ENCODE results near the gene DENND6B. TPM values are rescaled to one million over a fixed set of nuclear protein-coding genes. Genes with fewer than 3 reads are reported as not detected.

DENND6B gene
- total and polyA plus RNA-seq, 2 experiments from 2014 or later, result 0.71 to 1.3 TPM

DNA sequence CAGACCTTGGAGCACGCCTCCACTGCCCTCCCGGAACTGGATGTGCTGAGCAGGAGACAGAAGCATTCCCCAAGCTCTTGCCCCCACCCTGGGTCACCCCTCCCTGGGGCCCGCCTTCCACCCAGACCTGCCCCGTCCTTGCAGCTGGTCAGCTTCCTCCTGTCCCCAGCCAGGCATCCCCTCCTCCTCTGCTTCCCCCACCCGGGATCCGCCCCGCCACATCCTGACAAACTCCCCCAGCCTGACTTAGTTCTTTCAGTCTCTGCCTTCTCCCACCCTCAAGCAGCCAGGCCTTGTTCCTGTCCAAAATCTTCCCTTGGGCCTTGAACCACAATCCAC, 18.2 kb downstream of the DENND6B start:
- TF ChIP-seq ZNF331 (CRISPR knock-in tag; IDR thresholded peaks at IDR 0.05; ENCODE audit: low read depth), result no peak
- TF ChIP-seq EZH2phosphoT487 (IDR thresholded peaks at IDR 0.05; ENCODE audit: unreplicated experiment), result no peak
- no peak for TF ChIP-seq POLR2AphosphoS5 (IDR thresholded peaks at IDR 0.05; ENCODE audit: low read depth)
- TF ChIP-seq CREB1 (CRISPR knock-in tag; IDR thresholded peaks at IDR 0.05; ENCODE audit: low read depth), result no peak
- no peak for TF ChIP-seq EZH2 (IDR thresholded peaks at IDR 0.05; ENCODE audit: low read depth, unreplicated experiment)
- TF ChIP-seq, protein P1, sequence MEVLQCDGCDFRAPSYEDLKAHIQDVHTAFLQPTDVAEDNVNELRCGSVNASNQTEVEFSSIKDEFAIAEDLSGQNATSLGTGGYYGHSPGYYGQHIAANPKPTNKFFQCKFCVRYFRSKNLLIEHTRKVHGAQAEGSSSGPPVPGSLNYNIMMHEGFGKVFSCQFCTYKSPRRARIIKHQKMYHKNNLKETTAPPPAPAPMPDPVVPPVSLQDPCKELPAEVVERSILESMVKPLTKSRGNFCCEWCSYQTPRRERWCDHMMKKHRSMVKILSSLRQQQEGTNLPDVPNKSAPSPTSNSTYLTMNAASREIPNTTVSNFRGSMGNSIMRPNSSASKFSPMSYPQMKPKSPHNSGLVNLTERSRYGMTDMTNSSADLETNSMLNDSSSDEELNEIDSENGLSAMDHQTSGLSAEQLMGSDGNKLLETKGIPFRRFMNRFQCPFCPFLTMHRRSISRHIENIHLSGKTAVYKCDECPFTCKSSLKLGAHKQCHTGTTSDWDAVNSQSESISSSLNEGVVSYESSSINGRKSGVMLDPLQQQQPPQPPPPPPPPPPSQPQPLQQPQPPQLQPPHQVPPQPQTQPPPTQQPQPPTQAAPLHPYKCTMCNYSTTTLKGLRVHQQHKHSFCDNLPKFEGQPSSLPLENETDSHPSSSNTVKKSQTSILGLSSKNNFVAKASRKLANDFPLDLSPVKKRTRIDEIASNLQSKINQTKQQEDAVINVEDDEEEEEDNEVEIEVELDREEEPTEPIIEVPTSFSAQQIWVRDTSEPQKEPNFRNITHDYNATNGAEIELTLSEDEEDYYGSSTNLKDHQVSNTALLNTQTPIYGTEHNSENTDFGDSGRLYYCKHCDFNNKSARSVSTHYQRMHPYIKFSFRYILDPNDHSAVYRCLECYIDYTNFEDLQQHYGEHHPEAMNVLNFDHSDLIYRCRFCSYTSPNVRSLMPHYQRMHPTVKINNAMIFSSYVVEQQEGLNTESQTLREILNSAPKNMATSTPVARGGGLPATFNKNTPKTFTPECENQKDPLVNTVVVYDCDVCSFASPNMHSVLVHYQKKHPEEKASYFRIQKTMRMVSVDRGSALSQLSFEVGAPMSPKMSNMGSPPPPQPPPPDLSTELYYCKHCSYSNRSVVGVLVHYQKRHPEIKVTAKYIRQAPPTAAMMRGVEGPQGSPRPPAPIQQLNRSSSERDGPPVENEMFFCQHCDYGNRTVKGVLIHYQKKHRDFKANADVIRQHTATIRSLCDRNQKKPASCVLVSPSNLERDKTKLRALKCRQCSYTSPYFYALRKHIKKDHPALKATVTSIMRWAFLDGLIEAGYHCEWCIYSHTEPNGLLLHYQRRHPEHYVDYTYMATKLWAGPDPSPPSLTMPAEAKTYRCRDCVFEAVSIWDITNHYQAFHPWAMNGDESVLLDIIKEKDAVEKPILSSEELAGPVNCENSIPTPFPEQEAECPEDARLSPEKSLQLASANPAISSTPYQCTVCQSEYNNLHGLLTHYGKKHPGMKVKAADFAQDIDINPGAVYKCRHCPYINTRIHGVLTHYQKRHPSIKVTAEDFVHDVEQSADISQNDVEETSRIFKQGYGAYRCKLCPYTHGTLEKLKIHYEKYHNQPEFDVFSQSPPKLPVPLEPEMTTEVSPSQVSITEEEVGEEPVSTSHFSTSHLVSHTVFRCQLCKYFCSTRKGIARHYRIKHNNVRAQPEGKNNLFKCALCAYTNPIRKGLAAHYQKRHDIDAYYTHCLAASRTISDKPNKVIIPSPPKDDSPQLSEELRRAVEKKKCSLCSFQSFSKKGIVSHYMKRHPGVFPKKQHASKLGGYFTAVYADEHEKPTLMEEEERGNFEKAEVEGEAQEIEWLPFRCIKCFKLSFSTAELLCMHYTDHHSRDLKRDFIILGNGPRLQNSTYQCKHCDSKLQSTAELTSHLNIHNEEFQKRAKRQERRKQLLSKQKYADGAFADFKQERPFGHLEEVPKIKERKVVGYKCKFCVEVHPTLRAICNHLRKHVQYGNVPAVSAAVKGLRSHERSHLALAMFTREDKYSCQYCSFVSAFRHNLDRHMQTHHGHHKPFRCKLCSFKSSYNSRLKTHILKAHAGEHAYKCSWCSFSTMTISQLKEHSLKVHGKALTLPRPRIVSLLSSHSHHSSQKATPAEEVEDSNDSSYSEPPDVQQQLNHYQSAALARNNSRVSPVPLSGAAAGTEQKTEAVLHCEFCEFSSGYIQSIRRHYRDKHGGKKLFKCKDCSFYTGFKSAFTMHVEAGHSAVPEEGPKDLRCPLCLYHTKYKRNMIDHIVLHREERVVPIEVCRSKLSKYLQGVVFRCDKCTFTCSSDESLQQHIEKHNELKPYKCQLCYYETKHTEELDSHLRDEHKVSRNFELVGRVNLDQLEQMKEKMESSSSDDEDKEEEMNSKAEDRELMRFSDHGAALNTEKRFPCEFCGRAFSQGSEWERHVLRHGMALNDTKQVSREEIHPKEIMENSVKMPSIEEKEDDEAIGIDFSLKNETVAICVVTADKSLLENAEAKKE (CRISPR knock-in tag; IDR thresholded peaks at IDR 0.05), result no peak
- TF ChIP-seq, protein P2, sequence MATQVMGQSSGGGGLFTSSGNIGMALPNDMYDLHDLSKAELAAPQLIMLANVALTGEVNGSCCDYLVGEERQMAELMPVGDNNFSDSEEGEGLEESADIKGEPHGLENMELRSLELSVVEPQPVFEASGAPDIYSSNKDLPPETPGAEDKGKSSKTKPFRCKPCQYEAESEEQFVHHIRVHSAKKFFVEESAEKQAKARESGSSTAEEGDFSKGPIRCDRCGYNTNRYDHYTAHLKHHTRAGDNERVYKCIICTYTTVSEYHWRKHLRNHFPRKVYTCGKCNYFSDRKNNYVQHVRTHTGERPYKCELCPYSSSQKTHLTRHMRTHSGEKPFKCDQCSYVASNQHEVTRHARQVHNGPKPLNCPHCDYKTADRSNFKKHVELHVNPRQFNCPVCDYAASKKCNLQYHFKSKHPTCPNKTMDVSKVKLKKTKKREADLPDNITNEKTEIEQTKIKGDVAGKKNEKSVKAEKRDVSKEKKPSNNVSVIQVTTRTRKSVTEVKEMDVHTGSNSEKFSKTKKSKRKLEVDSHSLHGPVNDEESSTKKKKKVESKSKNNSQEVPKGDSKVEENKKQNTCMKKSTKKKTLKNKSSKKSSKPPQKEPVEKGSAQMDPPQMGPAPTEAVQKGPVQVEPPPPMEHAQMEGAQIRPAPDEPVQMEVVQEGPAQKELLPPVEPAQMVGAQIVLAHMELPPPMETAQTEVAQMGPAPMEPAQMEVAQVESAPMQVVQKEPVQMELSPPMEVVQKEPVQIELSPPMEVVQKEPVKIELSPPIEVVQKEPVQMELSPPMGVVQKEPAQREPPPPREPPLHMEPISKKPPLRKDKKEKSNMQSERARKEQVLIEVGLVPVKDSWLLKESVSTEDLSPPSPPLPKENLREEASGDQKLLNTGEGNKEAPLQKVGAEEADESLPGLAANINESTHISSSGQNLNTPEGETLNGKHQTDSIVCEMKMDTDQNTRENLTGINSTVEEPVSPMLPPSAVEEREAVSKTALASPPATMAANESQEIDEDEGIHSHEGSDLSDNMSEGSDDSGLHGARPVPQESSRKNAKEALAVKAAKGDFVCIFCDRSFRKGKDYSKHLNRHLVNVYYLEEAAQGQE (IDR thresholded peaks at IDR 0.05; ENCODE audit: unreplicated experiment), result no peak
- TF ChIP-seq, protein P3, sequence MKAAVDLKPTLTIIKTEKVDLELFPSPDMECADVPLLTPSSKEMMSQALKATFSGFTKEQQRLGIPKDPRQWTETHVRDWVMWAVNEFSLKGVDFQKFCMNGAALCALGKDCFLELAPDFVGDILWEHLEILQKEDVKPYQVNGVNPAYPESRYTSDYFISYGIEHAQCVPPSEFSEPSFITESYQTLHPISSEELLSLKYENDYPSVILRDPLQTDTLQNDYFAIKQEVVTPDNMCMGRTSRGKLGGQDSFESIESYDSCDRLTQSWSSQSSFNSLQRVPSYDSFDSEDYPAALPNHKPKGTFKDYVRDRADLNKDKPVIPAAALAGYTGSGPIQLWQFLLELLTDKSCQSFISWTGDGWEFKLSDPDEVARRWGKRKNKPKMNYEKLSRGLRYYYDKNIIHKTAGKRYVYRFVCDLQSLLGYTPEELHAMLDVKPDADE (IDR thresholded peaks at IDR 0.05), result no peak
- no peak for TF ChIP-seq STAT1 (IDR thresholded peaks at IDR 0.05; ENCODE audit: unreplicated experiment)
- no peak for TF ChIP-seq ZNF114 (CRISPR knock-in tag; IDR thresholded peaks at IDR 0.05)
- TF ChIP-seq, protein P4, sequence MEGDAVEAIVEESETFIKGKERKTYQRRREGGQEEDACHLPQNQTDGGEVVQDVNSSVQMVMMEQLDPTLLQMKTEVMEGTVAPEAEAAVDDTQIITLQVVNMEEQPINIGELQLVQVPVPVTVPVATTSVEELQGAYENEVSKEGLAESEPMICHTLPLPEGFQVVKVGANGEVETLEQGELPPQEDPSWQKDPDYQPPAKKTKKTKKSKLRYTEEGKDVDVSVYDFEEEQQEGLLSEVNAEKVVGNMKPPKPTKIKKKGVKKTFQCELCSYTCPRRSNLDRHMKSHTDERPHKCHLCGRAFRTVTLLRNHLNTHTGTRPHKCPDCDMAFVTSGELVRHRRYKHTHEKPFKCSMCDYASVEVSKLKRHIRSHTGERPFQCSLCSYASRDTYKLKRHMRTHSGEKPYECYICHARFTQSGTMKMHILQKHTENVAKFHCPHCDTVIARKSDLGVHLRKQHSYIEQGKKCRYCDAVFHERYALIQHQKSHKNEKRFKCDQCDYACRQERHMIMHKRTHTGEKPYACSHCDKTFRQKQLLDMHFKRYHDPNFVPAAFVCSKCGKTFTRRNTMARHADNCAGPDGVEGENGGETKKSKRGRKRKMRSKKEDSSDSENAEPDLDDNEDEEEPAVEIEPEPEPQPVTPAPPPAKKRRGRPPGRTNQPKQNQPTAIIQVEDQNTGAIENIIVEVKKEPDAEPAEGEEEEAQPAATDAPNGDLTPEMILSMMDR (conservative IDR thresholded peaks at IDR 0.05; ENCODE audit: low read depth in 2 of 2), result no peak
- TF ChIP-seq NANOG (IDR thresholded peaks at IDR 0.05; ENCODE audit: borderline replicate concordance), result no peak
- TF ChIP-seq JUNB (IDR thresholded peaks at IDR 0.05; ENCODE audit: unreplicated experiment), result no peak

More for the DNA sequence above, 18.2 kb downstream of the DENND6B start:
- H3K79me2 ChIP-seq (replicated peaks; ENCODE audit: insufficient read depth), result no peaks in the 10 kb centered on the region
- no peaks in the 10 kb centered on the region for H3K9me3 Mint-ChIP-seq
- ATAC-seq (no peak), DNase-seq (ENCODE audit: low spot score) (no peak)
- no peak overlapping the region for H3K4me3 ChIP-seq
- peaks cover 19% of the 10 kb centered on the region; the same call in 1 of the 2 replicates for H3K4me1 ChIP-seq (ENCODE audit: insufficient read depth)
- H3F3A ChIP-seq (replicated peaks; ENCODE audit: low read depth), result 0 out of 2 replicates have a peak, but pooled peaks cover 6% of the 10 kb centered on the region
- H3K4me1 Mint-ChIP-seq, result peaks cover 20% of the 10 kb centered on the region
- peak overlapping the region; percentile 9; the same call in 1 of the 3 replicates for H3K4me3 Mint-ChIP-seq
- no peak overlapping the region for H2AFZ ChIP-seq
- H3K27ac ChIP-seq (ENCODE audit: low read depth), result 0 out of 2 replicates have a peak overlapping the region, but pooled peaks have one; percentile 66
- H3K27ac Mint-ChIP-seq, result no peak overlapping the region
- H3K36me3 Mint-ChIP-seq (ENCODE audit: low read depth), result no peaks in the 10 kb centered on the region
- H4K20me1 ChIP-seq (replicated peaks; ENCODE audit: insufficient read depth), result peaks cover 5% of the 10 kb centered on the region
- no peak overlapping the region for H3K4me2 ChIP-seq
- peaks cover 28% of the 10 kb centered on the region for H3K27me3 Mint-ChIP-seq (ENCODE audit: insufficient read depth, low read depth, poor library complexity)
- H3K9me2 ChIP-seq (ENCODE audit: insufficient read depth), result no peaks in the 10 kb centered on the region
- H3K36me3 ChIP-seq (ENCODE audit: insufficient read depth), result no peaks in the 10 kb centered on the region
- peaks cover 11% of the 10 kb centered on the region for H3K27me3 ChIP-seq (ENCODE audit: insufficient read depth)

Measured in GM23338 (cell line).